ENCODE results near the gene ZBTB7C. TPM values are rescaled to one million over a fixed set of nuclear protein-coding genes. Genes with fewer than 3 reads are reported as not detected.

ZBTB7C gene
- total and polyA plus RNA-seq, 9 of the 15 experiments (the other 6 are each of a cell fraction or from before 2014, with no cell fraction given), result not detected

DNA sequence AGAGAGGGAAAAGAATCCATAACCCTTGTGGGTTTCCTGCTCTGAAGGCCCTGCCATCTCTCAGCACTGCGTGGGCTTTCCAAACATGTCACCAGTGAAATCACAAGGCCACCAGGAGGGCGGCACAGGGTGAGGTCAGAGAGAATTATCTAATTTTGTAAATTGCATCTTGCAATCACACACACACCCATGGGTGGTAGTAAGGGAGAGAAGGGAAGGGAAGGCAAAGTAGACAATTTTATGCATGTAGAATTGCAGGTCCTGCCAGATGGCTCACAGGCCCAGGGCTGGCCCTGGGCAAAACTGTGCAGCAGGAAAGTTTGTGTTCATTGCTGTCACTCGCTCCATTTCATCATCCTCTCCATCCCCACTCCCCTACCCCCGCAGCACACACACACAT lies 21.0 kb upstream of the ZBTB7C start:
- Histone ChIP-seq H3K4me2 (ENCODE audit: insufficient read depth, low read length) (no peak overlapping the region), H3K27ac (ENCODE audit: extremely low read depth, low read depth, low read length) (no peak overlapping the region), H3K9me1 (ENCODE audit: control insufficient read depth, insufficient read depth, low read length) (no peaks in the 10 kb centered on the region), H3K27me3 (ENCODE audit: control insufficient read depth in 2 of 2, insufficient read depth in 2 of 2, low read length in 2 of 2) (peaks cover 0 to 3% of the 10 kb centered on the region in 2 experiments; a peak in 1 of 5 replicates), H3K36me3 (ENCODE audit: control insufficient read depth, insufficient read depth, low read length) (no peaks in the 10 kb centered on the region), H3K9ac (ENCODE audit: insufficient read depth in 1 of 2, low read depth in 2 of 2, low read length in 2 of 2) (no peak overlapping the region), H3K79me2 (ENCODE audit: control insufficient read depth, insufficient read depth, low read length) (no peaks in the 10 kb centered on the region), H4K20me1 (replicated peaks; ENCODE audit: control insufficient read depth, insufficient read depth, low read length) (no peaks in the 10 kb centered on the region), H2AFZ (ENCODE audit: low read depth, low read length) (no peak overlapping the region), H3K4me3 (no peak overlapping the region), H3K9me3 (replicated peaks; ENCODE audit: control insufficient read depth, insufficient read depth, low read depth, low read length) (no peaks in the 10 kb centered on the region), H3K4me1 (replicated peaks in 1 of 2; ENCODE audit: control insufficient read depth in 2 of 2, insufficient read depth in 2 of 2, low read length in 2 of 2) (no peaks in the 10 kb centered on the region)
- FAIRE-seq (no peak), DNase-seq (ENCODE audit: extremely low read depth in 1 of 4, low spot score in 3 of 4) (no peak), ATAC-seq (no peak)
- intact Hi-C loops (cut with micrococcal nuclease) (no loop called here), in situ Hi-C loops (cut with MboI) (no loop called here)
- 0% methylated on average over 3 of the region's 4 CpGs for WGBS (ENCODE audit: insufficient coverage, low coverage, missing lambda C conversion rate)
- ChIA-PET POLR2A (no interaction called here), CTCF (ENCODE audit: low intra/inter-chr PET ratio) (no interaction called here)
- TF ChIP-seq MLX (CRISPR knock-in tag; conservative IDR thresholded peaks at IDR 0.05), result no peak
- TF ChIP-seq SETDB1 (IDR thresholded peaks at IDR 0.05; ENCODE audit: low read length), result no peak
- no peak for TF ChIP-seq CBX8 (IDR thresholded peaks at IDR 0.05; ENCODE audit: borderline replicate concordance, extremely low read depth, low read depth, low read length, poor library complexity, severe bottlenecking)
- no TSS peak for BruUV-seq (replicated peaks)

- DNase-seq (ENCODE audit: extremely low read depth in 1 of 4, low spot score in 3 of 4), result no peak
- in situ Hi-C loops (cut with MboI), result no loop called here
- Histone ChIP-seq H3K27me3 (ENCODE audit: control insufficient read depth in 2 of 2, insufficient read depth in 2 of 2, low read length in 2 of 2) (peaks cover 0 to 3% of the 10 kb centered on the region in 2 experiments; a peak in 1 of 5 replicates), H3K4me1 (replicated peaks in 1 of 2; ENCODE audit: control insufficient read depth in 2 of 2, insufficient read depth in 2 of 2, low read length in 2 of 2) (no peaks in the 10 kb centered on the region), H3K4me3 (no peak overlapping the region), H2AFZ (ENCODE audit: low read depth, low read length) (no peak overlapping the region), H3K27ac (ENCODE audit: extremely low read depth, low read depth, low read length) (no peak overlapping the region), H3K4me2 (ENCODE audit: insufficient read depth, low read length) (no peak overlapping the region), H3K9ac (ENCODE audit: insufficient read depth in 1 of 2, low read depth in 2 of 2, low read length in 2 of 2) (no peak overlapping the region), H3K9me3 (replicated peaks; ENCODE audit: control insufficient read depth, insufficient read depth, low read depth, low read length) (no peaks in the 10 kb centered on the region), H4K20me1 (replicated peaks; ENCODE audit: control insufficient read depth, insufficient read depth, low read length) (no peaks in the 10 kb centered on the region), H3K9me1 (ENCODE audit: control insufficient read depth, insufficient read depth, low read length) (no peaks in the 10 kb centered on the region), H3K79me2 (ENCODE audit: control insufficient read depth, insufficient read depth, low read length) (no peaks in the 10 kb centered on the region), H3K36me3 (ENCODE audit: control insufficient read depth, insufficient read depth, low read length) (no peaks in the 10 kb centered on the region)
- no TSS peak for BruUV-seq (replicated peaks)
- intact Hi-C loops (cut with micrococcal nuclease), result no loop called here
- no peak for FAIRE-seq
- ChIA-PET CTCF (ENCODE audit: low intra/inter-chr PET ratio) (no interaction called here), POLR2A (interaction anchor here (0.6 to 1.8 kb wide), 2 partner anchors 11 to 36 kb away, joined by 3 to 4 read pairs; no protein-coding TSS in a partner anchor)
- WGBS (ENCODE audit: insufficient coverage, low coverage, missing lambda C conversion rate), result 0% methylated on average over 9 of the region's 9 CpGs
- peak; percentile 17 for TF ChIP-seq RBM25 (IDR thresholded peaks at IDR 0.05; ENCODE audit: low read depth, low read length, severe bottlenecking)
- no peak for TF ChIP-seq CUX1 (CRISPR knock-in tag; IDR thresholded peaks at IDR 0.05)
- TF ChIP-seq DMBX1 (CRISPR knock-in tag; IDR thresholded peaks at IDR 0.05; ENCODE audit: borderline replicate concordance), result no peak
- TF ChIP-seq NFIX (CRISPR knock-in tag; IDR thresholded peaks at IDR 0.05; ENCODE audit: low read depth), result no peak
- no peak for ATAC-seq
Observed at GRCh38 chr18:48428475-48429177, 19.4 kb upstream of the ZBTB7C start.

All from K562 (cell line).